ENCODE data around the gene CFAP221.
"Not testable (repeated sequence)": the region's sequence is repeated elsewhere in the genome, so short reads cannot be mapped to it uniquely, and the experiment has no call there.

Gene CFAP221

GRCh38 chr2:119583291-119583690, 39.0 kb downstream of the CFAP221 start:
- Mint-ChIP-seq H3K36me3 (ENCODE audit: low read depth) (no peaks in the 10 kb centered on the region), H3K27ac (no peak overlapping the region), H3K4me3 (no peak overlapping the region), H3K27me3 (no peaks in the 10 kb centered on the region), H3K4me1 (ENCODE audit: low read depth) (no peaks in the 10 kb centered on the region), H3K9me3 (no peaks in the 10 kb centered on the region)
- intact Hi-C loops (cut with micrococcal nuclease) = no loop called here

GRCh38 chr2:119584469-119584868, 40.2 kb downstream of the CFAP221 start:
- no peak overlapping the region for H3K27ac Mint-ChIP-seq
- no peak overlapping the region for H3K4me3 Mint-ChIP-seq
- no peaks in the 10 kb centered on the region for H3K36me3 Mint-ChIP-seq (ENCODE audit: low read depth)
- no peaks in the 10 kb centered on the region for H3K27me3 Mint-ChIP-seq
- no peaks in the 10 kb centered on the region for H3K4me1 Mint-ChIP-seq (ENCODE audit: low read depth)
- intact Hi-C loops (cut with micrococcal nuclease) = no loop called here
- H3K9me3 Mint-ChIP-seq = no peaks in the 10 kb centered on the region

GRCh38 chr2:119586085-119586484, 41.8 kb downstream of the CFAP221 start:
- intact Hi-C loops (cut with micrococcal nuclease) = no loop called here

GRCh38 chr2:119590873-119591272, 46.6 kb downstream of the CFAP221 start:
- Mint-ChIP-seq H3K4me3 (no peak overlapping the region), H3K4me1 (ENCODE audit: low read depth) (no peaks in the 10 kb centered on the region), H3K9me3 (no peaks in the 10 kb centered on the region), H3K27ac (no peak overlapping the region), H3K36me3 (ENCODE audit: low read depth) (no peaks in the 10 kb centered on the region), H3K27me3 (no peaks in the 10 kb centered on the region)
- intact Hi-C loops (cut with micrococcal nuclease) = no loop called here

More at GRCh38 chr2:119586085-119586484, 41.8 kb downstream of the CFAP221 start:
- H3K4me1 Mint-ChIP-seq (ENCODE audit: low read depth) = no peaks in the 10 kb centered on the region
- H3K27me3 Mint-ChIP-seq = no peaks in the 10 kb centered on the region
- H3K36me3 Mint-ChIP-seq (ENCODE audit: low read depth) = no peaks in the 10 kb centered on the region
- no peak overlapping the region for H3K4me3 Mint-ChIP-seq
- no peak overlapping the region for H3K27ac Mint-ChIP-seq
- H3K9me3 Mint-ChIP-seq = no peaks in the 10 kb centered on the region

GRCh38 chr2:119591523-119591922, 47.3 kb downstream of the CFAP221 start:
- H3K9me3 Mint-ChIP-seq = no peaks in the 10 kb centered on the region
- no peaks in the 10 kb centered on the region for H3K4me1 Mint-ChIP-seq (ENCODE audit: low read depth)
- H3K27ac Mint-ChIP-seq = no peak overlapping the region
- no peaks in the 10 kb centered on the region for H3K27me3 Mint-ChIP-seq
- no peaks in the 10 kb centered on the region for H3K36me3 Mint-ChIP-seq (ENCODE audit: low read depth)
- H3K4me3 Mint-ChIP-seq = no peak overlapping the region
- intact Hi-C loops (cut with micrococcal nuclease) = no loop called here

GRCh38 chr2:119592436-119592835, 48.2 kb downstream of the CFAP221 start:
- H3K9me3 Mint-ChIP-seq = no peaks in the 10 kb centered on the region
- H3K4me1 Mint-ChIP-seq (ENCODE audit: low read depth) = no peaks in the 10 kb centered on the region
- no peaks in the 10 kb centered on the region for H3K27me3 Mint-ChIP-seq
- H3K36me3 Mint-ChIP-seq (ENCODE audit: low read depth) = no peaks in the 10 kb centered on the region
- H3K4me3 Mint-ChIP-seq = no peak overlapping the region
- H3K27ac Mint-ChIP-seq = no peak overlapping the region
- intact Hi-C loops (cut with micrococcal nuclease) = no loop called here

- Mint-ChIP-seq H3K36me3 (ENCODE audit: low read depth) (no peaks in the 10 kb centered on the region), H3K4me1 (ENCODE audit: low read depth) (no peaks in the 10 kb centered on the region), H3K4me3 (no peak overlapping the region), H3K27me3 (no peaks in the 10 kb centered on the region), H3K27ac (no peak overlapping the region), H3K9me3 (no peaks in the 10 kb centered on the region)
- intact Hi-C loops (cut with micrococcal nuclease) = no loop called here
Measured at GRCh38 chr2:119596638-119597037, 52.4 kb downstream of the CFAP221 start.

GRCh38 chr2:119598596-119599263, 54.5 kb downstream of the CFAP221 start:
- no peak overlapping the region for H3K27ac Mint-ChIP-seq
- no peaks in the 10 kb centered on the region for H3K36me3 Mint-ChIP-seq (ENCODE audit: low read depth)
- intact Hi-C loops (cut with micrococcal nuclease) = no loop called here
- no peaks in the 10 kb centered on the region for H3K9me3 Mint-ChIP-seq
- H3K4me1 Mint-ChIP-seq (ENCODE audit: low read depth) = no peaks in the 10 kb centered on the region
- H3K27me3 Mint-ChIP-seq = peaks cover 2% of the 10 kb centered on the region
- H3K4me3 Mint-ChIP-seq = no peak overlapping the region

GRCh38 chr2:119599384-119599783, 55.1 kb downstream of the CFAP221 start:
- Mint-ChIP-seq H3K9me3 (no peaks in the 10 kb centered on the region), H3K27ac (no peak overlapping the region), H3K4me3 (no peak overlapping the region), H3K4me1 (ENCODE audit: low read depth) (no peaks in the 10 kb centered on the region), H3K27me3 (peaks cover 2% of the 10 kb centered on the region), H3K36me3 (ENCODE audit: low read depth) (no peaks in the 10 kb centered on the region)
- intact Hi-C loops (cut with micrococcal nuclease) = no loop called here

- Mint-ChIP-seq H3K27me3 (peaks cover 9% of the 10 kb centered on the region), H3K36me3 (ENCODE audit: low read depth) (no peaks in the 10 kb centered on the region), H3K9me3 (no peaks in the 10 kb centered on the region), H3K27ac (no peak overlapping the region), H3K4me3 (no peak overlapping the region), H3K4me1 (ENCODE audit: low read depth) (no peaks in the 10 kb centered on the region)
- intact Hi-C loops (cut with micrococcal nuclease) = no loop called here
Measured at GRCh38 chr2:119605096-119605495, 60.8 kb downstream of the CFAP221 start.

GRCh38 chr2:119606674-119607073, 62.4 kb downstream of the CFAP221 start:
- Mint-ChIP-seq H3K4me1 (ENCODE audit: low read depth) (no peaks in the 10 kb centered on the region), H3K9me3 (no peaks in the 10 kb centered on the region), H3K4me3 (no peak overlapping the region), H3K27me3 (peaks cover 9% of the 10 kb centered on the region), H3K27ac (no peak overlapping the region), H3K36me3 (ENCODE audit: low read depth) (no peaks in the 10 kb centered on the region)
- intact Hi-C loops (cut with micrococcal nuclease) = no loop called here

GRCh38 chr2:119608553-119608952, 64.3 kb downstream of the CFAP221 start:
- no peak overlapping the region for H3K27ac Mint-ChIP-seq
- intact Hi-C loops (cut with micrococcal nuclease) = no loop called here
- H3K4me1 Mint-ChIP-seq (ENCODE audit: low read depth) = no peaks in the 10 kb centered on the region
- H3K27me3 Mint-ChIP-seq = peaks cover 7% of the 10 kb centered on the region
- peaks cover 7% of the 10 kb centered on the region for H3K9me3 Mint-ChIP-seq
- H3K4me3 Mint-ChIP-seq = no peak overlapping the region
- no peaks in the 10 kb centered on the region for H3K36me3 Mint-ChIP-seq (ENCODE audit: low read depth)

- H3K9me3 Mint-ChIP-seq = peaks cover 15% of the 10 kb centered on the region
- intact Hi-C loops (cut with micrococcal nuclease) = no loop called here
- H3K36me3 Mint-ChIP-seq (ENCODE audit: low read depth) = no peaks in the 10 kb centered on the region
- H3K4me1 Mint-ChIP-seq (ENCODE audit: low read depth) = no peaks in the 10 kb centered on the region
- H3K4me3 Mint-ChIP-seq = no peak overlapping the region
- no peak overlapping the region for H3K27ac Mint-ChIP-seq
- H3K27me3 Mint-ChIP-seq = peaks cover 7% of the 10 kb centered on the region
Measured at GRCh38 chr2:119609337-119609736, 65.1 kb downstream of the CFAP221 start.

GRCh38 chr2:119614140-119614539, 69.9 kb downstream of the CFAP221 start:
- H3K4me3 Mint-ChIP-seq; H3K27ac Mint-ChIP-seq; H3K36me3 Mint-ChIP-seq (ENCODE audit: low read depth); H3K27me3 Mint-ChIP-seq; intact Hi-C loops (cut with micrococcal nuclease); H3K4me1 Mint-ChIP-seq (ENCODE audit: low read depth): not testable (repeated sequence)
- H3K9me3 Mint-ChIP-seq = peaks cover 26% of the 10 kb centered on the region

- H3K4me1 Mint-ChIP-seq (ENCODE audit: low read depth) = no peaks in the 10 kb centered on the region
Measured at GRCh38 chr2:119616421-119616820, 72.2 kb downstream of the CFAP221 start.

More at GRCh38 chr2:119616421-119616820, 72.2 kb downstream of the CFAP221 start:
- no peak overlapping the region for H3K4me3 Mint-ChIP-seq
- peaks cover 1% of the 10 kb centered on the region for H3K27me3 Mint-ChIP-seq
- no peaks in the 10 kb centered on the region for H3K36me3 Mint-ChIP-seq (ENCODE audit: low read depth)
- peaks cover 26% of the 10 kb centered on the region for H3K9me3 Mint-ChIP-seq
- intact Hi-C loops (cut with micrococcal nuclease) = no loop called here
- H3K27ac Mint-ChIP-seq = no peak overlapping the region
